Heart left ventricle (tissue), 16 donors: Measurements from ENCODE around the gene CDCA3. TPM values are rescaled to one million over a fixed set of nuclear protein-coding genes. Genes with fewer than 3 reads are reported as not detected.
"Not testable (repeated sequence)": the region's sequence is repeated elsewhere in the genome, so short reads cannot be mapped to it uniquely, and the experiment has no call there.

Experiments
- ATAC-seq, 4 donors: fragments of 200-7000 bp; cut with Tn5 transposase; one replicate each; pipeline ENCODE4 v1.9.1; 2020 to 2022; ENCODE audit warnings: moderate library complexity in 4 of 4, mild to moderate bottlenecking in 3 of 4, moderate number of reproducible peaks in 1 of 4
- DNase-seq, 5 donors: peaks; one replicate each; pipeline ENCODE4 v3.0.0-alpha.2; 2020
- H3K27ac ChIP-seq, 12 donors: fragments of 200-600 bp; sonication (generic) in 4 of 12; one replicate each; pipeline versions ENCODE4 v1.5.0 to v1.8.0; 2016 to 2022; ENCODE audit warnings: mild to moderate bottlenecking in 2 of 12
- H3K27me3 ChIP-seq, 9 donors: fragments of 200-600 bp; sonication (generic) in 2 of 9; one replicate each; pipeline versions ENCODE4 v1.5.1 to v1.8.0; 2016 to 2022; ENCODE audit warnings: mild to moderate bottlenecking in 3 of 9
- H3K36me3 ChIP-seq, 9 donors: fragments of 200-600 bp; sonication (generic) in 2 of 9; one replicate each; pipeline versions ENCODE4 v1.5.0 to v1.8.0; 2018 to 2022; ENCODE audit warnings: mild to moderate bottlenecking in 2 of 9
- H3K4me1 ChIP-seq, 12 donors: fragments of 200-600 bp; sonication (generic) in 4 of 12; one replicate each; pipeline versions ENCODE4 v1.5.0 to v1.8.0; 2016 to 2022; ENCODE audit warnings: mild to moderate bottlenecking in 3 of 12
- H3K4me3 ChIP-seq, 12 donors: fragments of 200-600 bp; sonication (generic) in 4 of 12; one replicate each; pipeline versions ENCODE4 v1.5.0 to v1.8.0; 2017 to 2022; ENCODE audit warnings: mild to moderate bottlenecking in 9 of 12, moderate library complexity in 4 of 12
- H3K9me3 ChIP-seq, 12 donors: fragments of 200-600 bp; sonication (generic) in 4 of 12; one replicate each; pipeline versions ENCODE4 v1.5.0 to v1.8.0; 2016 to 2022; ENCODE audit warnings: mild to moderate bottlenecking in 1 of 12
- POLR2A ChIP-seq, 2 donors: fragments of 450-650 bp; IDR thresholded peaks; one replicate each; pipeline ENCODE4 v1.6.1; 2017; ENCODE audit warnings: antibody characterized with exemption in 2 of 2, mild to moderate bottlenecking in 2 of 2, moderate library complexity in 2 of 2
- WGBS, 4 donors: extraction: QIAGEN DNeasy Blood & Tissue Kit in 2 of 4; methylation state at CpG; one replicate each; pipeline versions ENCODE4 v1.1.5 to v1.1.7; 2013 to 2018; 5-methylcytosine and 5-hydroxymethylcytosine counted together
- intact Hi-C, 10 donors: fragments of 100-400 bp; cut with DNase I; formaldehyde crosslinking; loops; one replicate each; pipeline versions ENCODE4 v1.11.1 to v1.14.2; 2022
- polyA plus RNA-seq, 2 donors: library from polyadenylated mRNA; stranded (reverse); fragments of 200-250 nt; gene quantifications; one replicate each; pipeline ENCODE4 v1.2.3, GENCODE V29; 2013
- total RNA-seq, 9 donors: library from RNA; depleted of rRNA in 2 of 9; stranded (reverse); fragments of >200 nt in 2 of 9; fragmentation: NEBNext Ultra II Directional in 3 of 9; extraction: Animal tissue kit (Norgen Biotek cat#: 25700) in 3 of 9; gene quantifications; one replicate each; pipeline versions ENCODE4 v1.1.0 to v1.2.4, GENCODE V29; 2016 to 2023
- TF ChIP-seq, protein P1 (sequence below), 12 donors: fragments of 200-600 bp; sonication (generic) in 4 of 12; IDR thresholded peaks; one replicate each; pipeline versions ENCODE4 v1.5.0 to v1.8.0; 2018 to 2022; ENCODE audit warnings: antibody characterized with exemption in 12 of 12, mild to moderate bottlenecking in 5 of 12
- donor health status: ischemic (EF 13 %, LVEDD 7.1; RV severe dilation, severe dysfunction).
- donor health status: healthy with polysubstance abuse.
- donor health status: DM: no; HTN: yes; CAD: no.
- donor health status: DM: no; HTN: no; CAD: no.
- donor health status: ischemic (EF 25% LVEDD 6.9; RV normal size, moderate dysfunction).
- donor health status: ischemic (EF 25% LVEDD 5.7; RV mildly dilated, moderate dysfunction).
- donor health status: healthy.
- donor health status: DM: yes; HTN: yes; CAD: no.
- donor health status: ischemic (EF 35%, LVEDD 5.7; RV mildly dilated, moderate dysfunction).
- donor health status: nonischemic (EF 11% LVEDD 7.7; RV severe dilation, severe dysfunction).
- donor health status: DM: yes; HTN: yes; CAD: no.
- donor health status: PGD.
- donor health status: ischemic (EF 29% LVEDD 5.4; RV normal size, mild dysfunction).
- donor health status: nonischemic (EF 23%, LVEDD 6.1; RV moderate dilation, normal function).

CDCA3 gene
- total and polyA plus RNA-seq, 11 donors: 0.42 to 8.3 (median 0.93) TPM; not detected in 1

GRCh38 chr12:6883252-6883651 lies 32.2 kb upstream of the CDCA3 start:
- H3K4me3 ChIP-seq: no peak overlapping the region
- no peak overlapping the region for H3K27ac ChIP-seq
- 97 to 100% (median 98%) methylated on average over 5 of the region's 5 CpGs for WGBS, 4 donors
- no peaks in the 10 kb centered on the region for H3K4me1 ChIP-seq
- DNase-seq: no peak
- intact Hi-C loops: no loop called here
- TF ChIP-seq, protein P1, sequence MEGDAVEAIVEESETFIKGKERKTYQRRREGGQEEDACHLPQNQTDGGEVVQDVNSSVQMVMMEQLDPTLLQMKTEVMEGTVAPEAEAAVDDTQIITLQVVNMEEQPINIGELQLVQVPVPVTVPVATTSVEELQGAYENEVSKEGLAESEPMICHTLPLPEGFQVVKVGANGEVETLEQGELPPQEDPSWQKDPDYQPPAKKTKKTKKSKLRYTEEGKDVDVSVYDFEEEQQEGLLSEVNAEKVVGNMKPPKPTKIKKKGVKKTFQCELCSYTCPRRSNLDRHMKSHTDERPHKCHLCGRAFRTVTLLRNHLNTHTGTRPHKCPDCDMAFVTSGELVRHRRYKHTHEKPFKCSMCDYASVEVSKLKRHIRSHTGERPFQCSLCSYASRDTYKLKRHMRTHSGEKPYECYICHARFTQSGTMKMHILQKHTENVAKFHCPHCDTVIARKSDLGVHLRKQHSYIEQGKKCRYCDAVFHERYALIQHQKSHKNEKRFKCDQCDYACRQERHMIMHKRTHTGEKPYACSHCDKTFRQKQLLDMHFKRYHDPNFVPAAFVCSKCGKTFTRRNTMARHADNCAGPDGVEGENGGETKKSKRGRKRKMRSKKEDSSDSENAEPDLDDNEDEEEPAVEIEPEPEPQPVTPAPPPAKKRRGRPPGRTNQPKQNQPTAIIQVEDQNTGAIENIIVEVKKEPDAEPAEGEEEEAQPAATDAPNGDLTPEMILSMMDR (IDR thresholded peaks at IDR 0.05): no peak
- TF ChIP-seq POLR2A (IDR thresholded peaks at IDR 0.05): no peak
- no peak for ATAC-seq
- no peaks in the 10 kb centered on the region for H3K9me3 ChIP-seq
- H3K27me3 ChIP-seq: no peaks in the 10 kb centered on the region
- peaks cover 0 to 25% (median 15%) of the 10 kb centered on the region in 9 donors for H3K36me3 ChIP-seq

DNA sequence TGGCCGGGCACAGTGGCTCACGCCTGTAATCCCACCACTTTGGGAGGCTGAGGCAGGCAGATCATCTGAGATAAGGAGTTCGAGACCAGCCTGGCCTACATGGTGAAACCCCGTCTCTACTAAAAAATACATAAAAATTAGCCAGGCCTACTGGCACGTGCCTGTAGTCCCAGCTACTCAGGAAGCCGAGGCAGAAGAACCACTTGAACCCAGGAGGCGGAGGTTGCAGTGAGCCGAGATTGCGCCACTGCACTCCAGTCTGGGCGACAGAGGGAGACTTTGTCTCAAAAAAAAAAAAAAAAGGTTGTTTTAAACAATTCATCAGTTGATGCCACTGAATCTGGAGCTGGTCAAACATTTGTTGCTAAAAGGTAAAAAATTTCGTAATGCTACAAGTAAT lies 28.7 kb upstream of the CDCA3 start:
- not testable (repeated sequence) for H3K27me3 ChIP-seq, DNase-seq, H3K9me3 ChIP-seq, H3K27ac ChIP-seq, H3K4me3 ChIP-seq, ATAC-seq, H3K4me1 ChIP-seq
- 91 to 95% (median 92%) methylated on average over 11 of the region's 11 CpGs for WGBS, 4 donors
- intact Hi-C loops: loop anchor here in 1 of 10 donors (10.0 kb wide), 1 partner anchor 85 kb away; no protein-coding TSS in a partner anchor
- H3K36me3 ChIP-seq: peaks cover 0 to 27% (median 12%) of the 10 kb centered on the region in 9 donors

GRCh38 chr12:6874015-6874368 lies 22.9 kb upstream of the CDCA3 start:
- WGBS, 4 donors: 57 to 67% (median 62%) methylated on average over 9 of the region's 9 CpGs
- peaks cover 0 to 38% (median 24%) of the 10 kb centered on the region in 9 donors for H3K36me3 ChIP-seq
- DNase-seq, ATAC-seq, H3K9me3 ChIP-seq, H3K27me3 ChIP-seq: not testable (repeated sequence)
- intact Hi-C loops: loop anchor here in 3 of 10 donors (5.0 to 10.0 kb wide), 4 partner anchors 53 to 93 kb away; partner anchors contain the start of gene ATN1 (in 1 of the 3)
- peak overlapping the region in 10 of 12 donors; percentile 57 to 93 (median 77) for H3K4me3 ChIP-seq
- peak overlapping the region in 11 of 12 donors; percentile 78 to 91 (median 84) for H3K27ac ChIP-seq
- H3K4me1 ChIP-seq: peaks cover 8 to 44% (median 32%) of the 10 kb centered on the region in 12 donors

GRCh38 chr12:6873094-6874014 lies 22.3 kb upstream of the CDCA3 start, which contains the start of gene SPSB2:
Gene SPSB2 (minus strand): TSS chr12:6873303. CDS start chr12:6872901, 402 bp downstream.
- WGBS, 4 donors: 1 to 4% (median 2%) methylated on average over 5 to 66 of the region's 66 CpGs
- peaks cover 15 to 50% (median 38%) of the 10 kb centered on the region in 12 donors for H3K4me1 ChIP-seq

More at GRCh38 chr12:6873094-6874014, 22.3 kb upstream of the CDCA3 start, which contains the start of gene SPSB2:
- TF ChIP-seq POLR2A (IDR thresholded peaks at IDR 0.05): peak; percentile 18 to 72
- TF ChIP-seq, protein P1 (IDR thresholded peaks at IDR 0.05): peak in 1 of 12 donors; percentile 20
- peak within 1 kb of the TSS; percentile 49 to 93 (median 74) for H3K4me3 ChIP-seq
- DNase-seq (peak; percentile 98 to 99 (median 98)), ATAC-seq (peak; percentile 87 to 94 (median 92))
- peak within 1 kb of the TSS in 11 of 12 donors; percentile 78 to 91 (median 84) for H3K27ac ChIP-seq
- peaks cover 0 to 41% (median 26%) of the 10 kb centered on the region in 9 donors for H3K36me3 ChIP-seq
- intact Hi-C loops: loop anchor here in 5 of 10 donors (1.0 to 10.0 kb wide), 7 partner anchors 17 to 94 kb away; partner anchors contain the start of gene ATN1 (in 1 of the 5)
- no peaks in the 10 kb centered on the region for H3K9me3 ChIP-seq
- no peaks in the 10 kb centered on the region for H3K27me3 ChIP-seq
